AG08395 (cell line): ENCODE measurements around the gene TGFBR2.
A peak's percentile ranks its signal among the peaks of the same experiment; 100 is the strongest.

Experiments used
- DNase-seq: peaks from one replicate; pipeline ENCODE4 v3.0.0; 2012; ENCODE audit warnings: mixed read lengths, low spot score

TGFBR2 gene

DNA sequence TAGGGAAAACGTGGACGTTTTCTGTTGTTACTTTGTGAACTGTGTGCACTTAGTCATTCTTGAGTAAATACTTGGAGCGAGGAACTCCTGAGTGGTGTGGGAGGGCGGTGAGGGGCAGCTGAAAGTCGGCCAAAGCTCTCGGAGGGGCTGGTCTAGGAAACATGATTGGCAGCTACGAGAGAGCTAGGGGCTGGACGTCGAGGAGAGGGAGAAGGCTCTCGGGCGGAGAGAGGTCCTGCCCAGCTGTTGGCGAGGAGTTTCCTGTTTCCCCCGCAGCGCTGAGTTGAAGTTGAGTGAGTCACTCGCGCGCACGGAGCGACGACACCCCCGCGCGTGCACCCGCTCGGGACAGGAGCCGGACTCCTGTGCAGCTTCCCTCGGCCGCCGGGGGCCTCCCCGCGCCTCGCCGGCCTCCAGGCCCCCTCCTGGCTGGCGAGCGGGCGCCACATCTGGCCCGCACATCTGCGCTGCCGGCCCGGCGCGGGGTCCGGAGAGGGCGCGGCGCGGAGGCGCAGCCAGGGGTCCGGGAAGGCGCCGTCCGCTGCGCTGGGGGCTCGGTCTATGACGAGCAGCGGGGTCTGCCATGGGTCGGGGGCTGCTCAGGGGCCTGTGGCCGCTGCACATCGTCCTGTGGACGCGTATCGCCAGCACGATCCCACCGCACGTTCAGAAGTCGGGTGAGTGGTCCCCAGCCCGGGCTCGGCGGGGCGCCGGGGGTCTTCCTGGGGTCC, at the start of gene TGFBR2:
TGFBR2 (plus strand) TSS at position 301 of the 731 bp plus-strand sequence; CDS start at position 584, 283 bp downstream.
- DNase-seq = peak; percentile 97

DNA sequence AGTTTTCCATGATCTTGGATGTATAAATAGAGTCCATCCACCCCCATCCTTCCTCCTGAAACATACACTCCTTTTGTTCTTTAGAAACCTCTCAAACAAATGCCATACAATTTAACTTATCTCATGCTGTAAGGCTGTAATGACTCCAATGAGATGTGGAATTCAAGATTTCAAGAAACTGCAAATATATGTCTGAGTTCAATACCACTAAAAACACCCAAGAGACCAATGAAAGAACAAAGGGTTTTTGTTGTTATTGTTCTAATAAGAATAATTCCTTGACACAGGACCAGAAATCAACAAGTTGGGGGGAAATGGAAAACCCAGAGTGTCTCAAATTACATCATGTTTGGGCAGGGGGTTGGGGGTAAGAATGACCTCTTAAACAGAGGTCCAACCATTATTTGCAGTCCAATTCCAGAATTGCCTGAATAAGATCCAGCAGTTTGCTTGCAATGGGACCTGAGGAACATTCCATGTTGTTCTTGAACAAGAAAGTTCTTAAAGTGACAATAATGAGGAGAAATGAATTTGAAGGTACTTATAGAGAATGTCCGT, 48.6 kb upstream of the TGFBR2 start:
- no peak for DNase-seq

DNA sequence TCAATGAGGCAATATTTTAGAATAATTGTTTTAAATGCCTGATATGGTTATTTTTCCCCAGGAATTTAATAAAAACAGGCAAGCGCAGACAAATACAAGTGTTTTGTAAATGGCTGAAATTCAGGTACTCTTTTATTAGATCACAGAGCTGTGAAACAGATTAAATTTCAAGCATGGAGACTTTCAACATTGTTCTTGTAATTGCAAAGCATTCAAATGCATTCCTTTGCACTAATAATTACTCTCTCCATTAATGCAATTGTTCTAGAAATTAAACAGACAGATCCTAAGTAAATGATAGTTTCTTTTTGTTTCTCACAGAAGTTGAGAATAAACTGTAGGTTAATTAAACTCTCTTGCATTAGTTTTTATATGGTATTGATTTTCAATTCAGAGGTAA, 42.4 kb upstream of the TGFBR2 start:
- DNase-seq = no peak

DNA sequence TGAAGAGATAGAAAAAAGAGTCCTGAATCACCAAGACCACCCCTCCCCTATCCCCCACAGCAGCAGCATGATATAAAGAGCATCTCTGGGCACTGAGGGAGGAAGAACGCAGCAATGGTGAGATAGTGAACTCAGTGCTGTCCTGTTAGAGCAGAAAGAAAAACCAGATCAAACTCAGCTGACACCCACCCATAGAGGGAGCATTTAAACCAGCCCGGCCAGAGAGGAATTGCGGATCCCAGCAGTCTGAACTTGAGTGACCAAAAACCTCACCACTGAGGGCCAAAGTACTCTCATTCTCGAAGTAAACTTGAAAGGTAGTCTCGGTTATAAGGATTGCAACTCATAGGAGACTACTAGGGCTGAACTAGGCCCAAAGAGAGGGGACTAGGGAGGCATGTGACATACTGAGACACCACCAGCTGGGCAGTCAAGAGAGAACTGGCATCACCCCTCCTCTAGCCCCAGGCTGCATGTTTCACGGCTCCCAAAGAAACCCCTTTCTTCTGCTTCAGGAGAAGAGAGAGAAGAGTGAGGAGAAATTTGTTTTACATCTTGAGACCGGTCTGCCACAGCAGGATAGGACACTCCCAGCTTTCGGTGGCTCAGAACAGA, 39.2 kb upstream of the TGFBR2 start:
- no peak for DNase-seq

DNA sequence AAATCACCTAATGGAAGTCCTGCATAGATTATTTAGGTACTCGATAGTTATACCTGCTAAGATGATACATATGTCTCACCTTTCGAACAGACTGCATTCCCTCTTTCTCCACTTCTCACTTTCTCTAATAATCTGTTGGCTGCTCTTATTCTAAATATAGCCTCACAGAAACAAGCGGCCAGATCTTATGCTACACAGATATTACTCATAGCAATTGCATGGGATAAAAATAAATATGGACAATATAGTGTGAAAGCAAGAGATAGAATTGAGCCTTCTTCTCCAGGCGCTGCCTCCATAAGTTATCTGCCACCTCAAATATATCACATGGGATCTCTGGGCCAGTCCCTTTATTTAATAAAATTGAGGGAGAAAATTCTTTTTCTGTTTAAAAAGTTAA, 29.5 kb upstream of the TGFBR2 start:
- no peak for DNase-seq

DNA sequence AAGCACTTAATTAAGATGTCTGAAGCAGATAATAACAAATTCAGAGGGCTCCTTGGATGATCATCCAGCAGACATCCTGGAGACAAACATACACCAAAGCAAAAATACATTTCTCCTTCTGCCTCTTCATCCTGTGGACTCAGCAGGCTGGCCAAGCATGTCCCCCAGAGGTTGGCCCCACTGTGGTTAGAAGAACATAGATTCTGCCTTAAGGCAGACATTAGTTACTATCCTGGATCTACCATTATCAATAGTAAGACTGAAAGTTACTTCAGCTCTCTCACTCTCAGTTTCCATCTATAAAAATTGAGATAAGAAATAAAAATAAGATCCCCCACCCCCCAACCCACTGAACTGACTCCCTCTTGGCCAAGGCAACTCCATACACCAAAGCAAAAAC, 28.6 kb upstream of the TGFBR2 start:
- no peak for DNase-seq

DNA sequence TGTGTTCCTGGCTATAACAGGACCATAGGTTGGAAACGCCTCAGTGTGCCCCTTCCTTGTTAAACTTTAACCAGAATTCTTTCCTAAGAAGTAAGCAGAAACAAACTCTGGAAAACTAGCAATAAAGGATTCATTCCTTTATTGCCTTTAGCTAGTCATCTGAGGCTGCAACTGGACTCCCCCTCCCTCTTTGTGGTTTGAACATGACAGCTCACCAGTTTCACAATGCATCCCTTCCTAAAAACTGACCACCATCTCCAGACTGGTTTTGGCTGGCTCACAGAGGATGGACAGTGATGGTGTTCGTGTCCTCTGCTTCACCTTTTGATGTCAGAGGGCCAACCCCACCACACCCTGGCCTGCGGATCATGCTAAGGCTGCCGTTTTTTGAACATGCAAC, 27.9 kb upstream of the TGFBR2 start:
- DNase-seq = peak; percentile 86

DNA sequence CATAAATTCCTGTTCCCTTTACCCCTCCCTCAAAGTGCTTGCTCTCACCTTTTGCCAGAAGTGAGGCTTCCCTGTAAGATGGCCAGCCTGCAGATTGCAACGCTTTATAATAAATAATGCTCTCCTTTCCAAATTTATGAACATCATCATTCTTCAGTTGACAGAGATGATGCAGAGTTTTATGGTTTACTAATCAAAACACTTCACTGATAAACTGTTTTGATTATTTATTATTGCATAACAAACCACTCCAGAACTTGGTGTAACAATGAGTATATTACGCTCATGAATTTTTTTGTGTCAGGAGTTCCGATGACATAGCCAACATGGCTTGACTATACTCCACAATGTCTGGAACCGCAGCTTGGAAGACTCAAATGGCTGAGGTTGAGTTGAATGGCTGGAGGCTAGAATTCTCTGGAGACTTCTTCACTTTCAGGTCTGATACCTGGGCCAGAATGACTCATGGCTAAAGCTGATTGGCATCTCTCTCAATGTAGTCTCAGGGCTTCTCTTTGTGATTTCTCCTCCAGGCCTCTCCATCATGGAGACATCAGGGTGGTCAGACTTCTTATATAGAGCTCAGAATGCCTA, 27.3 kb upstream of the TGFBR2 start:
- no peak for DNase-seq

DNA sequence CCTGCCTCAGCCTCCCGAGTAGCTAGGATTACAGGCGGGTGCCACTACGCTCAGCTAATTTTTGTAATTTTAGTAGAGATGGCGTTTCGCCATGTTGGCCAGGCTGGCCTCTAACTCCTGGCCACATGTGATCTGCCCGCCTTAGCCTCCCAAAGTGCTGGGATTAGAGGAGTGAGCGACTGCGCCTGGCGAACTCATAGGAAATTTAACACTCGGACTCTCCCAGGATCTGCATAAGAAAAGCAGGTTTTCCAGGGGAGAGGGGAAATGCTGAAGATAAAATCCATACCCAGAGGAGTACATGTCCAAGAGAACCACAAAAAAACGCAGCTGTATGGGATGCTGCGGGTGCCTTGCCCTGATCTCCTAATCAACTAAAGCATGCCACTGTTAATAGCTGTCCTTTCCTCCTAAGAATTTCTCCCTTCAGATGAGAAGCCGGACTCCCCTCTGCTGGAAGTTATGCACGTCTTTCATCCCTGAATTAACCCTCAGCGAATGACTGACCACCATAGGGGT, 25.3 kb upstream of the TGFBR2 start:
- no peak for DNase-seq

DNA sequence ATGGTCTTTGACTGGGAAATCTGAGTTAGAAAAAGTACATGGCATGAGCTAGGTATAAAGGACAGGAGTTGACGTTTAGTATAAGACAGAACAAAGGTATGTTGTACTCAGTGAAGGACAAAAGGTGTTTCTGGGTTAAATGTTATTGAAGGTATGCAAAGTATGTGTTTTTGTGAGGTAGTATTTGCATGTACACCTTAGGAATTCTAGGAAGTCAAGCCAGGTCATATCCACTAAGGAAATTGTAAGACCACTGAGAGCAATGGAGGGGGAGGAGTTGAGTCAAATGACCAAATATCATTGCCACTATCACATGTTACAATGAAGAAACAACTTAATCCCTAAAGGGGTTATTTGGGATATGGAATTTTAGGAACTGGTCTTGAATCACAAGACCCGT, 24.4 kb upstream of the TGFBR2 start:
- DNase-seq = no peak

DNA sequence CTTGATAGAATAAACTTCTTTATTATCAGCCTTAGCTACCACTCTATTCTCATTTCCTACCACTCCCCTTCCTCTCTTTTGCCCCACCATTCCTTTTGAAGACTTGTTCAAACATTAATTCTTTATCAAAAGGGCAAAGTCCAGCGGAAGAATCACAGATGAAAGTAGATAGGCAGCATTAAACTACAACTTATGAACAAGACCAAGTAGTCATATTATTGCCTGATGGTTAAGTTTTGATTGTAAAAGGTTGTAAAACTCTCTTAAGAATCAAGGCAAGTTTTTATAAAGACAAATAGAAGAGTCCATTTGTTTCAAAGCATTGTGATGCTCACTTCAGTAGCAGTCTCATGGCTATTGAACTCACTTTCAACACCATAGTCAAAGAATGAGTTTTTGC, 22.4 kb upstream of the TGFBR2 start:
- DNase-seq = no peak

DNA sequence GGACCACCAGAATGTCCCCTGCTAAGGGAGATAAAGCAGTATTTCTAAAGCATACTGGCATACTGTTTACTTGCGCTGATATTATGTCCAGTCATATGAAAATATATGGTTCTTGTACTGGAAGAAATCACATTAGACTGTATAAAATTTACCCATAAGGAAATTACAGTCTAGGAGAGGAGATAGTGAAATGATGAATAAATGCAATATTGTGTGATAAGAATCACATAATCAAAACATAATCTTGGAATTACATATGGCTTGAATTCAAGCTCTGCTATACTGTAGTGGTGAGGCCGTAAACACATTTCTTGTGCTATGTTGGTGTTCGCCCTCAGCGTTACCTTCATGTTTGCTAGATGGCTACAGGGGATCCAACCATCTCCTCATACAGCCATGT, 20.7 kb upstream of the TGFBR2 start:
- no peak for DNase-seq

DNA sequence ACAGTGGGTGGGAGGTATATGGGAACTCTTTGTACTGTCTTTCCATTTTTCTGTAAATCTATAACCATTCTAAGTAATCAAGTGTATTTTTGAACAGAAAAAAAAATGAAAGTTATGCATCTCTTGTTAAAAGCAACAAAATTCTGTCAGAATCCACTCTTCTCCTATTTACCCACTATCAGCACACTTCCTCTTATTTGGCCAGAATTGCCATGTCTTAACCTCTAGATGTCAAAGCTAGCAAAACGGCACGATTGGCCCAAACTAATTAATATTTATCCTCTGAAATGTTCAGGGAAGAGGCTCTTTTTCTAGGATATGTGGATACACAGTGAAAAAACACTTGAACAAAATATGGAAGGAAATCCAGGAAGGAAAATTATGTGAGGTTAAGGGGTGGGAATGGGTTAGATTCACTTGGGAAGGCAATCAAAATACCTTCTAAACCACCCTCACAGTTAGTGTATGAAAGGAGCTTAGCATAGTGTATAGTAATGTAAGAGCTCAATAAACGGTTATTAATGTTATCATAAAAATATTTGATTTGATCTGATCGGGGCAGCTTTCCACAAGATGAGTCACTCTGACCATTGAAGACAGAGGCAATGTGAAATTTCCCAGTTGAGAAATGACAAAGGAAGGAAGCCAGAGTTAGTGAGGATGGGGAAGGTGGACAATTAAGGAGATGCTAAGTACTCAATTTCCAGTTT, 20.1 kb upstream of the TGFBR2 start:
- no peak for DNase-seq

DNA sequence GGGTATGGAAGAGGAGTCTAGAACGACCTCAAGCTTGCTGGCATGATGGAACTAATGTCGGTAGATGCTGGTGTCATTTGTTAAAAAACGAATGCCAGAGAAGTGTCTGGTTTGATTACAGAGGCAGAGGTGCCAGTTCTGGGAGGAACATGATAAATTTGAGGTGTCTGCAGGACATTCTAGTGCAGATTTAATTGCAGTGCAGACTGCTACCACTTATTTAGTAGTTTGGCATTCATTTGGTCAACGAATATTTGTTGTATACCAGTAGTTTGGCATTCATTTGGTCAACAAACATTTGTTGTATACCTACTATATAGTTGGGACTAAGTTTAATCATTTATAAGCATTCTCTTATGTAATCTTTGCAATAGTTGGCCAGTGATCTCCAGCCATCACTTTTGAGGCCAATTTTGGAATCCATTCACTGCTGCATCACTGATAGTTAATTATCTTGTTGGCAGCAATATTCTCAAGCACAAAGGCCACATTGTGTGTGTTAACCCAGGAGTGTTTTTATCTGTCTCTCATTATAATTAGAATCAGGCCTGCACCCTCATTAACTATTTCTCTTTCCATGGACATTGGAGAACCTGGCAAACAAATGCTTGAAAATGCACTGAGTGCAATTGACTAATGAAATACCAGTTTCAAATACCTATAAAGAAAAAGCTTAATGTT, 19.5 kb upstream of the TGFBR2 start:
- no peak for DNase-seq

DNA sequence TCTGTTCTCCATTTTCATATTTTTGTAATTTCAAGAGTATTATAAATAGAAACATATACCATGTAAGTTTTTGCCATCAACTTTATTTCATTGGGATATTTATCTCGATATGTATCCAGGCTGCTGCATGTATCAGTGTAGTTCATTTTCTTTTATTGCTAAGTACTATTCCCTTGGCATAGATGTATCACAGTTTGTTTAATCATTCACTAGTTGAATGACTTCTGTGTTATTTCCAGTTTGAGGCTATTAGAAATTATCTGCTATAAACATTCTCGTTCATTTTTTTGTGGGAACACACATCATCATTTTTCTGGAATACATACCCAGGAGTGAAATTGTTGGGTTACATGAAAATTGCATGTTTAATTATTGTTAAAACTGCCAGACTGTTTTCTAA, 18.5 kb upstream of the TGFBR2 start:
- no peak for DNase-seq

DNA sequence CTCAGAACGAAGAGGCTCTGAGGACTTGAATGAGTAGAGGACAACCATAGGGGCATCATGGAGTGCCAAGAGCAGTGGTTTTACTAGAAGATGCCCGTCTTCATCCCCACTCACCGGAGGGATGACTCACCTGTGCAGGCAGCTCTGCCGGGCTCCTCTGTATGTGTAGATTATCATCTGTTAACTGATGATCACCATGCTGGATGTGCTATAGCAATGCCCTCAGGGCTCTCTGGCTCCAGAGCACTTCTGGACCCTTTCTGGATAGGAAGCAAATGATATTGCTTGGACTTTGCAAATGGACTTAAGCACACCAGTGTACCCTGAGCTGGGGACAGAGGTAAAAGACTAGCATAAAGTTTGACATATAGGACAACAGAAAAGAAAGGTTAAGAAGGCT, 10.2 kb upstream of the TGFBR2 start:
- no peak for DNase-seq

DNA sequence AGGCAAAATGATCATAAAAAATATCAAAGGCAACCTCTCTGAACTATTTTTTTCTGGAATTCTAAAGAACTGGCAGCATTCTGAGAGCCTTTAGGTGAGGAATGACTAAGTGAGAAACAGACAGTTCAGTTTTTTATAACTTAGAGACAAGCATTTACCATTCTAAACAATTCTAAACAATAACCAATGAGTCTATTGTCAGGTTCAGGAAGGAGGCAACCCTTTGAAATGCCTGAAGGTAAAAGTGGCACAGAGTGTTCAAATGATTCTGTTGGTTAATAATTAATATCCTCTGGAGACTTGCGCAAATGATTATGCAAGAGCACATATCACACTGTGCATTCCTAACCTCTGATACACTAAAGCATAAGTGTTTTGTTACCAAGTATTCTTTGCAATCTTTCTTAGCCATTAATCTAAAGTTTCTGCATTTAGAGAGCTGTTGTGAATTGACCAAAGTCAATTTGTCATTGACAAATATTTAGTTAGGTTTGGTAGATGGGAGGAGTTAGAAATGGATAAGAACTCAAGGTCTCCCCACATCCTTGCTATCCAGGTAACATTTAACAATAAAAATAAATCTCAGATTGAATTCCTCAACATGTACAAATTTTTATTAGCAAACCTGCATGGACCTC, 9.2 kb upstream of the TGFBR2 start:
- DNase-seq = peak; percentile 50

DNA sequence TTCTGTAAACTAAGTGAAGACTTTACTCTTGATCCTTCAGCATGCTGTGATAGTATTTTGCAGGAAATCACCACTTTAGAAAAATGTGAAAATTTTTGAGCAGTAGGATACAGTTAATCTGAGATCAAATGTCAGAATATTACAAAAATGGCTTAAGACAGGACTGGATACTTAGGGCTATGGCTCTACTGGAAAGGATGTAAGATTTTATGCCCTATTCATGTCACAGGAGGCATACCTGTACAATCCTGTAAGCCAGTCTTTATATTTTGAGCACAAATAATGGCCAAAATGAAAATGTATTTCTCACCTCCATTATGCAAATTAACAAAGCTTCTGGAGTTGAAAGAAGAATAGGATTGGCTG, 8.6 kb upstream of the TGFBR2 start:
- no peak for DNase-seq

DNA sequence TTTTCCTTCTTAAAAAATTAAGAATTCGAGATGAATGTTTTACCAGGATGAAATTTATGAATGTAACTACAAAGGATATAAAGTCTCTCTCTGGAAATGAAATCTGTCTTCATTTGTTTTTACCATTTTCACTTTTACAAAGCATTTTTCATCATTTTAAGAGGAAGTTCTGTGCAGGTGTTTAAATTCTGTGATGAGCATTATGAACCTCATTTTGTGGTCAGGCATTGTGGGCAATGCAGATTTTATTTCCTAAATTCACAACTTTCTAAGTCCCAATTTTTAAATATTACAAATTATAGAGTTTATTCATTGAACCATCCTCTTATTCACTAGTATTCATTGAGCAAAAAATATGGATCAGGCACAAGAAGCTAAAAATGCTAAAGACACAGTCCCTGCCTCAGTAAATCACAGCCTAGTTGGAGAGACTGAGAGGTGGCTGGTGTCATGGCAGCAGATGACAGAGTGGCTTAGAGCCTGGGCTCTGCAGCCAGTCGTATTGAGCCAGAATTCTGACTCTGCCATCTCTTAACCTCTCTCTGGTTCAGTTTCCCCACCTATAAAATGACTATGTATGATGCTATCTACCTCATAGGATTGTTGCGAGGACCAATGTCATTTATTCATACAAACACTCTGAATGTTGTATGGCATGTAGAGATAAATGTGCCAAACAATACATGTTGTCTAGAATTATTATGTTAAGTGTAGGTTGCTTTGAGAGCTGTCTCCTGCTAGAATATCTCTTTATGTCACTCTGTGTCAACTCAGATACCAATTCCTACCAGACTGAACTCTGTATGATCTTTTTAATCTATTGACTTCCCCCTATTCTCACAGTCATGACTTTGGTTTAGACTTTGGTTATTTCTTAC, 7.5 kb upstream of the TGFBR2 start:
- DNase-seq = no peak

DNA sequence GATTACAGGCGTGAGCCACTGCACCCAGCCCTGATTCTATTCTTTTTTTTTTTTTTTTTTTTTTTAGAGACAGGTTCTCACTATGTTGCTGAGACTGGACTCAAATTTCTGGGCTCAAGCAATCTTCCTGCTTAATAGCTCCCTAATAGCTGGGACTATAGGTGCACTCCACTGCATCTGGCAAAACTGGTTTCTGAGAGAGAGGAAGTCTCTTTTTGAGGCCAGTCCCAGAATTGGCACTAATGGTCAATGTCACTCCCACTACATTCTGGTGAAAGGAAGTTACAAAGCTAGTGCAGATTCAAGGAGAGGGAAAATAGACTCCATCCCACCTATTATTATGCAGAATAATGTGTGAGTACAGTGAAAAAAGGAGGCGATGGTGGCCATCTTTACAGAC, 5.8 kb upstream of the TGFBR2 start:
- no peak for DNase-seq
